ENCODE measurements around the gene SLC44A1. TPM values are rescaled to one million over a fixed set of nuclear protein-coding genes. Genes with fewer than 3 reads are reported as not detected.

Gene SLC44A1
- total RNA-seq (ENCODE audit: unreplicated experiment): 9.6 TPM
- long read RNA-seq, partial matches to known transcripts: 0 of 4 reads
- long read RNA-seq, other reads (novel, unspliced or antisense): 4 of 4 reads

DNA sequence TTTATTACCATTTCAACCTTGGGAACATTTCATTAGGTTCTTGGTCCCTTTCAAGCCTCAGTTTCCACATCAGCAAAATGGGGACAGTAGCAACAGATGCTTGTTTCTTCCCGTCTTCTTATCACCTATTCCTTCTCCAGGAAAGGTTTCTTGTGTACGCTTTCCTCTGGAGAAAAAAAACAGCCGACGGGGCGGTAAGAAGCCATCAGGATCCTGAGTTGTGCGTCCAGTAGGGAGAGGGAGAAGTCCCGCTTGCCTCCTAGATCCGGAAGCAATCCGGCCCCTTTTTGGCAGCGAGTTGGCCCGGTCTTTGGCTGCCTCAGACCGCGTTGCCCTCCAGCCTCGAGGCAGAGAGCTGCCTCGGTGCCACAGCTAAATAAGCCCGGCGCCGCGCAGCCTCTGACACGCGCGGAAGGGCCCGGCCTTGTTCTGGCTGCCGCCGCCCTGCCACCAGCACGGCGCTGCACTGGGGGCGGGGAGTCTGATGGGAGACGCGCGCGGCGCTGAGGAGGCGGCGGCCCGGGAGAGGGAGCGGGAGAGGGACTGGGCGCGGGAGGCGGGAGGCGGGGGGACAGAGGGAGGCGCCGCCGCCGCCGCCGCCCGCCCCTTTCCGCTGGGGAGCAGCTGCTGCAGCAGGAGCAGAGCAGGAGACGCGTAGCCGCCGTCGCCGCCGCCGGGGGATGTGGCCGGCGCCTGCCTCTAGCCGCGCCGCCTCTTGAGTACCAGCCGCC is at the start of gene SLC44A1:
Gene SLC44A1, plus strand, starts transcription at position 649 of the 731 bp plus-strand sequence. CDS start 218 bp downstream, outside the sequence.
- no peaks in the 10 kb centered on the region for H3K36me3 Mint-ChIP-seq (ENCODE audit: unreplicated experiment)
- peak; percentile 97 for DNase-seq
- H3K27ac Mint-ChIP-seq (ENCODE audit: unreplicated experiment): peak within 1 kb of the TSS; percentile 67
- peak within 1 kb of the TSS; percentile 93 for H3K4me3 Mint-ChIP-seq (ENCODE audit: unreplicated experiment)
- H3K4me1 Mint-ChIP-seq (ENCODE audit: low read depth, unreplicated experiment): peaks cover 29% of the 10 kb centered on the region
- H3K9me3 Mint-ChIP-seq (ENCODE audit: unreplicated experiment): peaks cover 9% of the 10 kb centered on the region
- TF ChIP-seq CTCF (IDR thresholded peaks at IDR 0.05; ENCODE audit: partially characterized antibody, unreplicated experiment): no peak
- H3K27me3 Mint-ChIP-seq (ENCODE audit: unreplicated experiment): peaks cover 6% of the 10 kb centered on the region

- H3K4me3 Mint-ChIP-seq (ENCODE audit: unreplicated experiment): no peak overlapping the region
- no peak for TF ChIP-seq CTCF (IDR thresholded peaks at IDR 0.05; ENCODE audit: partially characterized antibody, unreplicated experiment)
- DNase-seq: no peak
- peaks cover 2% of the 10 kb centered on the region for H3K4me1 Mint-ChIP-seq (ENCODE audit: low read depth, unreplicated experiment)
- no peak overlapping the region for H3K27ac Mint-ChIP-seq (ENCODE audit: unreplicated experiment)
- H3K27me3 Mint-ChIP-seq (ENCODE audit: unreplicated experiment): peaks cover 2% of the 10 kb centered on the region
- peaks cover 2% of the 10 kb centered on the region for H3K9me3 Mint-ChIP-seq (ENCODE audit: unreplicated experiment)
- H3K36me3 Mint-ChIP-seq (ENCODE audit: unreplicated experiment): no peaks in the 10 kb centered on the region
Observed at GRCh38 chr9:105195259-105195658, 49.2 kb upstream of the SLC44A1 start.

DNA sequence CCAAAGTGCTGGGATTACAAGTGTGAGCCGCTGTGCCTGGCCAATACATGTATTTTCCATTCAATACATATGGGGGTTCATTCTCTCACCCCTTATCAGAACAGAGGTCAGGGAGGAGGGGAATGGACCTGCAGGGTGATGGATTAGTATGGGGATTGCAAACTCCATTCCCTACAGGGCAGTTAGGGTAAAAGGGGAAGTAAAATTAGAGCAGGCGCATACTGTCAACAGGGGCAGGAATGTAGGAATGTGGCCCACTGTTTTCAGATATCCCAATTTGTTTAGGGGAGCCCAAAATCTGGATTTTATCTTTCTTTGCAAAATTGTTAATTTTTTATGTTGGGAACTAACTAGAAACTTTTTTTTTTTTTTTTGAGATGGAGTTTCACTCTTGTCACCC is 46.4 kb upstream of the SLC44A1 start:
- Mint-ChIP-seq H3K4me1 (ENCODE audit: low read depth, unreplicated experiment) (peaks cover 2% of the 10 kb centered on the region), H3K4me3 (ENCODE audit: unreplicated experiment) (no peak overlapping the region), H3K9me3 (ENCODE audit: unreplicated experiment) (no peaks in the 10 kb centered on the region), H3K27ac (ENCODE audit: unreplicated experiment) (no peak overlapping the region), H3K36me3 (ENCODE audit: unreplicated experiment) (no peaks in the 10 kb centered on the region), H3K27me3 (ENCODE audit: unreplicated experiment) (no peaks in the 10 kb centered on the region)
- no peak for TF ChIP-seq CTCF (IDR thresholded peaks at IDR 0.05; ENCODE audit: partially characterized antibody, unreplicated experiment)
- DNase-seq: no peak

- no peak for TF ChIP-seq CTCF (IDR thresholded peaks at IDR 0.05; ENCODE audit: partially characterized antibody, unreplicated experiment)
- H3K36me3 Mint-ChIP-seq (ENCODE audit: unreplicated experiment): no peaks in the 10 kb centered on the region
- H3K4me3 Mint-ChIP-seq (ENCODE audit: unreplicated experiment): no peak overlapping the region
- no peaks in the 10 kb centered on the region for H3K4me1 Mint-ChIP-seq (ENCODE audit: low read depth, unreplicated experiment)
- H3K27ac Mint-ChIP-seq (ENCODE audit: unreplicated experiment): no peak overlapping the region
- no peaks in the 10 kb centered on the region for H3K27me3 Mint-ChIP-seq (ENCODE audit: unreplicated experiment)
- H3K9me3 Mint-ChIP-seq (ENCODE audit: unreplicated experiment): no peaks in the 10 kb centered on the region
- DNase-seq: no peak
Observed at GRCh38 chr9:105198865-105199264, 45.6 kb upstream of the SLC44A1 start.

GRCh38 chr9:105204416-105204815 is 40.0 kb upstream of the SLC44A1 start:
- no peaks in the 10 kb centered on the region for H3K9me3 Mint-ChIP-seq (ENCODE audit: unreplicated experiment)
- no peaks in the 10 kb centered on the region for H3K36me3 Mint-ChIP-seq (ENCODE audit: unreplicated experiment)
- DNase-seq: no peak
- TF ChIP-seq CTCF (IDR thresholded peaks at IDR 0.05; ENCODE audit: partially characterized antibody, unreplicated experiment): no peak
- H3K27me3 Mint-ChIP-seq (ENCODE audit: unreplicated experiment): no peaks in the 10 kb centered on the region
- no peaks in the 10 kb centered on the region for H3K4me1 Mint-ChIP-seq (ENCODE audit: low read depth, unreplicated experiment)
- no peak overlapping the region for H3K4me3 Mint-ChIP-seq (ENCODE audit: unreplicated experiment)
- H3K27ac Mint-ChIP-seq (ENCODE audit: unreplicated experiment): no peak overlapping the region

All from glutamatergic neuron (in vitro differentiated cells).